Measurements from ENCODE around the gene BUB1B.

The BUB1B gene

GRCh38 chr15:40198355-40199085 is 37.7 kb downstream of the BUB1B start:
- Mint-ChIP-seq H3K27me3 (no peaks in the 10 kb centered on the region), H3K27ac (peak overlapping the region; percentile 41 to 45), H3K9me3 (no peaks in the 10 kb centered on the region), H3K4me3 (no peak overlapping the region), H3K4me1 (peaks cover 25% of the 10 kb centered on the region)
- ATAC-seq = no peak
- DNase-seq = no peak

- no peak overlapping the region for H3K4me3 Mint-ChIP-seq
- H3K9me3 Mint-ChIP-seq = no peaks in the 10 kb centered on the region
- no peak for ATAC-seq
- no peaks in the 10 kb centered on the region for H3K27me3 Mint-ChIP-seq
- no peak for DNase-seq
- H3K4me1 Mint-ChIP-seq = no peaks in the 10 kb centered on the region
- H3K27ac Mint-ChIP-seq = no peak overlapping the region
These were observed 43.2 kb downstream of the BUB1B start for GRCh38 chr15:40204100-40204499.

GRCh38 chr15:40217166-40217824 is 56.4 kb downstream of the BUB1B start:
- no peak overlapping the region for H3K4me3 Mint-ChIP-seq
- DNase-seq (peak; percentile 46 to 48), ATAC-seq (peak; percentile 85)
- no peaks in the 10 kb centered on the region for H3K4me1 Mint-ChIP-seq
- no peaks in the 10 kb centered on the region for H3K27me3 Mint-ChIP-seq
- no peaks in the 10 kb centered on the region for H3K9me3 Mint-ChIP-seq
- H3K27ac Mint-ChIP-seq = no peak overlapping the region

- Mint-ChIP-seq H3K4me3 (no peak overlapping the region), H3K4me1 (no peaks in the 10 kb centered on the region), H3K9me3 (no peaks in the 10 kb centered on the region), H3K27ac (no peak overlapping the region), H3K27me3 (no peaks in the 10 kb centered on the region)
- no peak for DNase-seq
- ATAC-seq = no peak
These were observed 58.9 kb downstream of the BUB1B start for GRCh38 chr15:40219801-40220200.

GRCh38 chr15:40222131-40222530 is 61.3 kb downstream of the BUB1B start:
- ATAC-seq (no peak), DNase-seq (no peak)
- no peak overlapping the region for H3K27ac Mint-ChIP-seq
- H3K9me3 Mint-ChIP-seq = no peaks in the 10 kb centered on the region
- H3K4me1 Mint-ChIP-seq = peaks cover 14% of the 10 kb centered on the region
- no peak overlapping the region for H3K4me3 Mint-ChIP-seq
- no peaks in the 10 kb centered on the region for H3K27me3 Mint-ChIP-seq

- H3K4me3 Mint-ChIP-seq = no peak overlapping the region
- ATAC-seq (peak; percentile 78), DNase-seq (no peak)
- H3K4me1 Mint-ChIP-seq = peaks cover 14% of the 10 kb centered on the region
- no peaks in the 10 kb centered on the region for H3K9me3 Mint-ChIP-seq
- H3K27ac Mint-ChIP-seq = no peak overlapping the region
- no peaks in the 10 kb centered on the region for H3K27me3 Mint-ChIP-seq
These were observed 65.9 kb downstream of the BUB1B start for GRCh38 chr15:40226736-40227135.

GRCh38 chr15:40229316-40229715 is 68.4 kb downstream of the BUB1B start:
- H3K4me3 Mint-ChIP-seq = no peak overlapping the region
- no peak for ATAC-seq

GRCh38 chr15:40229956-40230355 is 69.1 kb downstream of the BUB1B start:
- H3K27me3 Mint-ChIP-seq = no peaks in the 10 kb centered on the region
- no peak overlapping the region for H3K4me3 Mint-ChIP-seq
- no peak overlapping the region for H3K27ac Mint-ChIP-seq
- ATAC-seq = no peak
- H3K4me1 Mint-ChIP-seq = peaks cover 14% of the 10 kb centered on the region
- H3K9me3 Mint-ChIP-seq = no peaks in the 10 kb centered on the region
- no peak for DNase-seq

More at GRCh38 chr15:40229316-40229715, 68.4 kb downstream of the BUB1B start:
- H3K27me3 Mint-ChIP-seq = no peaks in the 10 kb centered on the region
- H3K4me1 Mint-ChIP-seq = peaks cover 14% of the 10 kb centered on the region
- H3K9me3 Mint-ChIP-seq = no peaks in the 10 kb centered on the region
- H3K27ac Mint-ChIP-seq = no peak overlapping the region
- no peak for DNase-seq

GRCh38 chr15:40232625-40233070 is 71.8 kb downstream of the BUB1B start:
- no peaks in the 10 kb centered on the region for H3K4me1 Mint-ChIP-seq
- DNase-seq = no peak
- no peak overlapping the region for H3K27ac Mint-ChIP-seq
- peaks cover 7% of the 10 kb centered on the region for H3K27me3 Mint-ChIP-seq
- no peak for ATAC-seq
- no peaks in the 10 kb centered on the region for H3K9me3 Mint-ChIP-seq
- no peak overlapping the region for H3K4me3 Mint-ChIP-seq

- DNase-seq (no peak), ATAC-seq (no peak)
- Mint-ChIP-seq H3K27me3 (peaks cover 20% of the 10 kb centered on the region), H3K9me3 (no peaks in the 10 kb centered on the region), H3K27ac (no peak overlapping the region), H3K4me3 (no peak overlapping the region), H3K4me1 (peaks cover 6% of the 10 kb centered on the region)
These were observed 73.1 kb downstream of the BUB1B start for GRCh38 chr15:40233727-40234577.

- DNase-seq (no peak), ATAC-seq (no peak)
- H3K27ac Mint-ChIP-seq = peak overlapping the region in 1 of 2 donors; percentile 59
- peaks cover 28% of the 10 kb centered on the region for H3K27me3 Mint-ChIP-seq
- H3K9me3 Mint-ChIP-seq = no peaks in the 10 kb centered on the region
- H3K4me1 Mint-ChIP-seq = peaks cover 14% of the 10 kb centered on the region
- H3K4me3 Mint-ChIP-seq = no peak overlapping the region
These were observed 73.9 kb downstream of the BUB1B start for GRCh38 chr15:40234783-40235182.

- H3K27ac Mint-ChIP-seq = no peak overlapping the region
These were observed 74.5 kb downstream of the BUB1B start for GRCh38 chr15:40235201-40235885.

GRCh38 chr15:40238532-40239403 is 77.9 kb downstream of the BUB1B start, which contains the start of gene PAK6:
Gene PAK6, plus strand, starts transcription at chr15:40239063. Its CDS starts 25,723 bp downstream, at chr15:40264786.
- DNase-seq (no peak), ATAC-seq (peak; percentile 58)
- H3K27ac Mint-ChIP-seq = no peak within 1 kb of the TSS
- peaks cover 56% of the 10 kb centered on the region for H3K27me3 Mint-ChIP-seq
- peaks cover 14% of the 10 kb centered on the region for H3K4me1 Mint-ChIP-seq
- peak within 1 kb of the TSS in 1 of 2 donors; percentile 45 for H3K4me3 Mint-ChIP-seq
- no peaks in the 10 kb centered on the region for H3K9me3 Mint-ChIP-seq

More at GRCh38 chr15:40235201-40235885, 74.5 kb downstream of the BUB1B start:
- H3K4me1 Mint-ChIP-seq = peaks cover 14% of the 10 kb centered on the region
- H3K4me3 Mint-ChIP-seq = no peak overlapping the region
- ATAC-seq = no peak
- DNase-seq = no peak
- no peaks in the 10 kb centered on the region for H3K9me3 Mint-ChIP-seq
- peaks cover 33% of the 10 kb centered on the region for H3K27me3 Mint-ChIP-seq

GRCh38 chr15:40239404-40239692 is 78.5 kb downstream of the BUB1B start:
- ATAC-seq (no peak), DNase-seq (no peak)
- Mint-ChIP-seq H3K27me3 (peaks cover 56% of the 10 kb centered on the region), H3K4me3 (peak overlapping the region in 1 of 2 donors; percentile 33), H3K27ac (no peak overlapping the region), H3K9me3 (no peaks in the 10 kb centered on the region), H3K4me1 (peaks cover 14% of the 10 kb centered on the region)

Data from stimulated activated naive CD8-positive, alpha-beta T cell treated with anti-CD3 and anti-CD28 coated beads, Interleukin-15, amount 100 ng/mL, for 72 hours (primary cell).